Activated T-helper 17 cell treated with anti-CD3 and anti-CD28 coated beads, Interleukin-2, amount 50 U/mL, for 72 hours (primary cell): Measurements from ENCODE around the gene CERS1. TPM values are rescaled to one million over a fixed set of nuclear protein-coding genes. Genes with fewer than 3 reads are reported as not detected.
"Not testable (repeated sequence)": the region's sequence is repeated elsewhere in the genome, so short reads cannot be mapped to it uniquely, and the experiment has no call there.

Experiments used
- ATAC-seq: fragments of 150-1000 bp; cut with Tn5 transposase; replicated peaks from 2 replicates; pipeline ENCODE4 v1.10.0; 2021; ENCODE audit warnings: mild to moderate bottlenecking, moderate library complexity
- H3K27ac Mint-ChIP-seq: one replicate; pipeline ENCODE4 v1.8.0; 2022; ENCODE audit warnings: mixed read lengths
- H3K27me3 Mint-ChIP-seq: one replicate; pipeline ENCODE4 v1.8.0; 2022; ENCODE audit warnings: mixed read lengths
- H3K36me3 Mint-ChIP-seq: one replicate; pipeline ENCODE4 v1.8.0; 2022; ENCODE audit warnings: low read depth, mild to moderate bottlenecking, mixed read lengths
- H3K4me1 Mint-ChIP-seq: one replicate; pipeline ENCODE4 v1.8.0; 2022; ENCODE audit warnings: mixed read lengths
- H3K4me3 Mint-ChIP-seq: one replicate; pipeline ENCODE4 v1.8.0; 2022; ENCODE audit warnings: mild to moderate bottlenecking, mixed read lengths
- H3K9me3 Mint-ChIP-seq: one replicate; pipeline ENCODE4 v1.8.0; 2022; ENCODE audit warnings: mixed read lengths
- total RNA-seq, 2 donors: library from RNA; stranded (reverse); gene quantifications; one replicate each; pipeline ENCODE4 v1.2.3, GENCODE V29; 2022

Gene CERS1
- total RNA-seq, 2 donors from 2014 or later: not detected

- Mint-ChIP-seq H3K27me3 (no peaks in the 10 kb centered on the region), H3K4me1 (peaks cover 6% of the 10 kb centered on the region), H3K9me3 (no peaks in the 10 kb centered on the region), H3K27ac (no peak overlapping the region), H3K4me3 (no peak overlapping the region), H3K36me3 (peaks cover 74% of the 10 kb centered on the region)
- no peak for ATAC-seq
Measured at GRCh38 chr19:18908917-18909619, 13.1 kb upstream of the CERS1 start.

- H3K4me3 Mint-ChIP-seq: no peak overlapping the region
- no peak overlapping the region for H3K27ac Mint-ChIP-seq
- no peaks in the 10 kb centered on the region for H3K4me1 Mint-ChIP-seq
- ATAC-seq: no peak
- H3K36me3 Mint-ChIP-seq: peaks cover 60% of the 10 kb centered on the region
- H3K9me3 Mint-ChIP-seq: no peaks in the 10 kb centered on the region
- H3K27me3 Mint-ChIP-seq: no peaks in the 10 kb centered on the region
Measured at GRCh38 chr19:18906605-18907519, 10.9 kb upstream of the CERS1 start.

GRCh38 chr19:18905513-18906236, 9.7 kb upstream of the CERS1 start:
- Mint-ChIP-seq H3K9me3 (no peaks in the 10 kb centered on the region), H3K27me3 (no peaks in the 10 kb centered on the region), H3K4me1 (no peaks in the 10 kb centered on the region), H3K27ac (no peak overlapping the region), H3K36me3 (peaks cover 62% of the 10 kb centered on the region), H3K4me3 (no peak overlapping the region)
- ATAC-seq: no peak

GRCh38 chr19:18905058-18905456, 9.1 kb upstream of the CERS1 start:
- H3K36me3 Mint-ChIP-seq: peaks cover 62% of the 10 kb centered on the region
- ATAC-seq: no peak
- no peak overlapping the region for H3K4me3 Mint-ChIP-seq
- H3K27me3 Mint-ChIP-seq: no peaks in the 10 kb centered on the region
- no peak overlapping the region for H3K27ac Mint-ChIP-seq
- no peaks in the 10 kb centered on the region for H3K4me1 Mint-ChIP-seq
- no peaks in the 10 kb centered on the region for H3K9me3 Mint-ChIP-seq

- Mint-ChIP-seq H3K27ac (no peak overlapping the region), H3K4me3 (no peak overlapping the region), H3K9me3 (no peaks in the 10 kb centered on the region), H3K27me3 (no peaks in the 10 kb centered on the region), H3K36me3 (peaks cover 62% of the 10 kb centered on the region), H3K4me1 (no peaks in the 10 kb centered on the region)
- no peak for ATAC-seq
Measured at GRCh38 chr19:18904334-18905057, 8.5 kb upstream of the CERS1 start.

- H3K27me3 Mint-ChIP-seq: no peaks in the 10 kb centered on the region
- no peak for ATAC-seq
- no peak overlapping the region for H3K27ac Mint-ChIP-seq
- no peak overlapping the region for H3K4me3 Mint-ChIP-seq
- H3K9me3 Mint-ChIP-seq: no peaks in the 10 kb centered on the region
- H3K4me1 Mint-ChIP-seq: no peaks in the 10 kb centered on the region
- H3K36me3 Mint-ChIP-seq: peaks cover 57% of the 10 kb centered on the region
Measured at GRCh38 chr19:18903156-18904037, 7.4 kb upstream of the CERS1 start.

- H3K27ac Mint-ChIP-seq, H3K4me3 Mint-ChIP-seq, ATAC-seq, H3K4me1 Mint-ChIP-seq, H3K27me3 Mint-ChIP-seq, H3K9me3 Mint-ChIP-seq: not testable (repeated sequence)
- H3K36me3 Mint-ChIP-seq: peaks cover 53% of the 10 kb centered on the region
Measured at GRCh38 chr19:18902519-18902918, 6.6 kb upstream of the CERS1 start.

- ATAC-seq: no peak
- Mint-ChIP-seq H3K4me1 (peaks cover 6% of the 10 kb centered on the region), H3K27me3 (peaks cover 8% of the 10 kb centered on the region), H3K27ac (no peak overlapping the region), H3K36me3 (peaks cover 56% of the 10 kb centered on the region), H3K9me3 (no peaks in the 10 kb centered on the region), H3K4me3 (no peak overlapping the region)
Measured at GRCh38 chr19:18901491-18901890, 5.5 kb upstream of the CERS1 start.

GRCh38 chr19:18900700-18901481, 4.9 kb upstream of the CERS1 start:
- Mint-ChIP-seq H3K4me1 (peaks cover 6% of the 10 kb centered on the region), H3K27ac (no peak overlapping the region), H3K4me3 (no peak overlapping the region), H3K9me3 (no peaks in the 10 kb centered on the region), H3K27me3 (peaks cover 10% of the 10 kb centered on the region), H3K36me3 (peaks cover 51% of the 10 kb centered on the region)
- no peak for ATAC-seq

- H3K27ac Mint-ChIP-seq: no peak overlapping the region
- H3K9me3 Mint-ChIP-seq: no peaks in the 10 kb centered on the region
- peaks cover 10% of the 10 kb centered on the region for H3K27me3 Mint-ChIP-seq
- no peak for ATAC-seq
- peaks cover 6% of the 10 kb centered on the region for H3K4me1 Mint-ChIP-seq
- peaks cover 43% of the 10 kb centered on the region for H3K36me3 Mint-ChIP-seq
- H3K4me3 Mint-ChIP-seq: no peak overlapping the region
Measured at GRCh38 chr19:18899624-18900560, 3.9 kb upstream of the CERS1 start.

GRCh38 chr19:18898607-18899408, 2.9 kb upstream of the CERS1 start:
- no peaks in the 10 kb centered on the region for H3K9me3 Mint-ChIP-seq
- peaks cover 39% of the 10 kb centered on the region for H3K36me3 Mint-ChIP-seq
- no peak overlapping the region for H3K27ac Mint-ChIP-seq
- ATAC-seq: no peak
- peaks cover 12% of the 10 kb centered on the region for H3K27me3 Mint-ChIP-seq
- H3K4me3 Mint-ChIP-seq: no peak overlapping the region
- H3K4me1 Mint-ChIP-seq: peaks cover 6% of the 10 kb centered on the region
